HL-60/S4 treated with phorbol 12-myristate 13-acetate at 8.2 ng/mL for 4 days and 3 days (cell line): ENCODE data around the gene PLG.
"Not testable (repeated sequence)": the region's sequence is repeated elsewhere in the genome, so short reads cannot be mapped to it uniquely, and the experiment has no call there.

ENCODE experiments used
- in situ Hi-C: fragments of 300-500 bp; cut with MboI; formaldehyde crosslinking; loops from 2 replicates; pipeline ENCODE4 v1.15.0; 2022; ENCODE audit warnings: low sequenced_read_pairs

PLG gene

GRCh38 chr6:160701918-160702680, at the start of gene PLG:
Gene PLG (plus strand): TSS chr6:160702244. CDS start chr6:160702305, 61 bp downstream.
- in situ Hi-C loops, result not testable (repeated sequence)

GRCh38 chr6:160659562-160659961, 42.5 kb upstream of the PLG start:
- in situ Hi-C loops, result no loop called here

GRCh38 chr6:160661216-160661615, 40.8 kb upstream of the PLG start:
- in situ Hi-C loops, result no loop called here

GRCh38 chr6:160662429-160662828, 39.6 kb upstream of the PLG start:
- in situ Hi-C loops, result no loop called here

- in situ Hi-C loops, result no loop called here
Observed at GRCh38 chr6:160662842-160663241, 39.2 kb upstream of the PLG start.

GRCh38 chr6:160664198-160664597, 37.8 kb upstream of the PLG start, which contains the start of gene LPA:
Gene LPA (minus strand): TSS chr6:160664275. CDS start chr6:160664214, 61 bp downstream.
- in situ Hi-C loops, result not testable (repeated sequence)

- in situ Hi-C loops, result no loop called here
Observed at GRCh38 chr6:160667639-160668481, 34.2 kb upstream of the PLG start.

GRCh38 chr6:160668589-160668988, 33.5 kb upstream of the PLG start:
- in situ Hi-C loops, result no loop called here

- in situ Hi-C loops, result not testable (repeated sequence)
Observed at GRCh38 chr6:160676418-160676817, 25.6 kb upstream of the PLG start.

- in situ Hi-C loops, result no loop called here
Observed at GRCh38 chr6:160678230-160678629, 23.8 kb upstream of the PLG start.

GRCh38 chr6:160678744-160679401, 23.2 kb upstream of the PLG start:
- in situ Hi-C loops, result no loop called here

GRCh38 chr6:160679402-160679769, 22.7 kb upstream of the PLG start:
- in situ Hi-C loops, result no loop called here

- in situ Hi-C loops, result not testable (repeated sequence)
Observed at GRCh38 chr6:160685101-160685761, 16.8 kb upstream of the PLG start.

- in situ Hi-C loops, result no loop called here
Observed at GRCh38 chr6:160685762-160686450, 16.1 kb upstream of the PLG start.

GRCh38 chr6:160690458-160690857, 11.6 kb upstream of the PLG start:
- in situ Hi-C loops, result no loop called here

GRCh38 chr6:160691617-160692016, 10.4 kb upstream of the PLG start:
- in situ Hi-C loops, result no loop called here

- in situ Hi-C loops, result no loop called here
Observed at GRCh38 chr6:160692369-160692959, 9.6 kb upstream of the PLG start.

GRCh38 chr6:160695025-160695424, 7.0 kb upstream of the PLG start:
- in situ Hi-C loops, result not testable (repeated sequence)

GRCh38 chr6:160695622-160696021, 6.4 kb upstream of the PLG start:
- in situ Hi-C loops, result not testable (repeated sequence)

GRCh38 chr6:160696884-160697283, 5.2 kb upstream of the PLG start:
- in situ Hi-C loops, result not testable (repeated sequence)
